ENCODE data around the gene CHD5.
"Not testable (repeated sequence)": the region's sequence is repeated elsewhere in the genome, so short reads cannot be mapped to it uniquely, and the experiment has no call there.

Gene CHD5

GRCh38 chr1:6065093-6065858, 114.8 kb downstream of the CHD5 start:
- DNase-seq (ENCODE audit: low read depth in 3 of 3): no peak

DNA sequence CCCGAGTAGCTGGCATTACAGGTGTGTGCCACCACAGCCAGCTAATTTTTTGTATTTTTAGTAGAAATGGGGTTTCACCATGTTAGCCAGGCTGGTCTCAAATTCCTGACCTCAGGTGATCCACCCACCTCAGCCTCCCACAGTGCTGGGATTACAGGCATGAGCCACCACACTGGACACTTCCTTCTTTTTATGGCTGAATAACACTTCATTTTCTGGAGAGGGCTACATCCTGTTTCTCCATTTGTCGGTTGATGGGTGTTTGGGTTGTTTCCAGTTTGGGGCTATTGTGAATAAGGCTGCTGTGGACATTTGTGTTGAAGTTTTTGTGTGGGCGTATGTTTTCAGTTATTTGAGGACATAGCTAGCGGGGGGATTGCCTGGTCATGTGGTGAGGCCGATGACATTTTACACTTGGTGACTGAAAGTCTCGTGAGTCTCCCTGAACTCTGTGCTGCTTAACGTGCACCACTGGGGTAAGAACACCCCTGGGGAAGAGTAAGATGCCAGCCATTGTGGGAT, 116.5 kb downstream of the CHD5 start:
- DNase-seq (ENCODE audit: low read depth in 3 of 3): not testable (repeated sequence)

- no peak for DNase-seq (ENCODE audit: low read depth in 3 of 3)
These were observed 117.5 kb downstream of the CHD5 start for GRCh38 chr1:6062670-6063069.

DNA sequence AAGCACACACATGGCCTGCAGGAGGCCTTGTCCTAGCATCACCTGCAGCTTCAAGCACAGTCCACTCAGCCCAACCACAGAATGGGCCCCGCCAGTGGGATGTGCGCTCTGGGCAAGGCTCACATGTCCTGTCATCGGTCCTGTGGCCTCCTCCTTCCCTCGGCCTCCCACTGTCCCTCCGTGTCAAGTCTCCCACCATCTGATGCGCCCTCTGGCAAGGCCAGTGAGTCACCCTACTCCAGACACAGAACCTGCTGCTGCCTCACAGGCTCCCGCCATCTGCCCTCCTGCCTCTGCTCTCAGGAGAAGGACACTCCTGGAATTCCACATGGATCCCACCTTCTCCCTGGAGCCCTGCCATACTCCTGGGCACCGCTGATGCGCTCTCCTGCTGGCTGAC, 120.3 kb downstream of the CHD5 start:
- no peak for DNase-seq (ENCODE audit: low read depth in 3 of 3)

DNA sequence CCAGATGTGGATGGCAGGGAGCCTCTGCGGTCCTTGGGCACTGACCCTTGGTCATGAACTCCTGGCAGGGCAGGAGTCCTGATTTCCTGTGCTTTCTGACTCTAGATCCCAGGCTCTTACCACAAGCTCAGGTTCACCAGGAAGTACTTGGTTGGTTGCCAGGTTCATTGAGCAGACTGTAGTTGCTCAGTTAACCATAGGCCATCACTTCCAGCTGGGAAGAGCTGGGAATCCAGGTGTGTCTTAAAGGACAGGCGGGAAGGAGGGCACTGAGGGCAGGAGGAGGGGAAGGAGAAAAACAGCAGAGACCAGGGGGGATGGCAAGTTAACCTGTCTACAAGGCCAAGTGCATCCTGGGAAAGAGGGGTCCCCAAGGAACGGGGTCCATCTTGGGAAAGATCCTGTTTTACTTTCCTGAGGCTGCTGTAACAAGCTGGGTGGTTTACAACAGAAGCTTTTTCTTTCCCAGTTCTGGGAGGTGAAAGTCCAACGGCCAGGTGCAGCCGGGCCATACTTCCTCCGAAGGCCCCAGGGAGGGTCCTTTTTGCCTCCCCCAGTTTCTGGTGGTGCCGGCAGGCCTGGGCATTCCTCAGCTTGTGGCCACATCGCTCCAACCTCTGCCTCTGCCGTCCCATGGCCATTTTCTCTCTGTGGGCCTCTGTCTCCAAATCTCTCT, 122.8 kb downstream of the CHD5 start:
- no peak for DNase-seq (ENCODE audit: low read depth in 3 of 3)

- no peak for DNase-seq (ENCODE audit: low read depth in 3 of 3)
These were observed 123.6 kb downstream of the CHD5 start for GRCh38 chr1:6056572-6056948.

DNA sequence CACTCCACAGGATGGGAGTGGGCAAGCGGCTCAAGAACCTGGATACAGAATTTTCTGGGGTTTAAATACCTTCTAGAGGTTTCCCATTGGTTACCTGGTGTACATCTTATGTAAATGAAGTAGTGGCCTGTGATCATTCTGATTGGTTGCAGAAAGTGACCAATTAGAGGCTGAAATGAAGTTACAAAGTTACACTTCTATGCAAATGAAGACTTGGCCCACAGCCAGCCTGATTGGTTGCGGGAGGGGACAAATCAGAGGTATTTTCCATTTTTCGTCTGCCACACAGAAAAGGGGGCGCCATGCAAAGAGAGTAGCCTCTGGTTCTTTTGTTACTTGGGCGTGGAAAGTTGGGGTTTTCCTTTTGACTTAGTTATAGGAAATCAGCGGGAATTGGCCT, 125.5 kb downstream of the CHD5 start:
- DNase-seq (ENCODE audit: low read depth in 3 of 3): no peak

DNA sequence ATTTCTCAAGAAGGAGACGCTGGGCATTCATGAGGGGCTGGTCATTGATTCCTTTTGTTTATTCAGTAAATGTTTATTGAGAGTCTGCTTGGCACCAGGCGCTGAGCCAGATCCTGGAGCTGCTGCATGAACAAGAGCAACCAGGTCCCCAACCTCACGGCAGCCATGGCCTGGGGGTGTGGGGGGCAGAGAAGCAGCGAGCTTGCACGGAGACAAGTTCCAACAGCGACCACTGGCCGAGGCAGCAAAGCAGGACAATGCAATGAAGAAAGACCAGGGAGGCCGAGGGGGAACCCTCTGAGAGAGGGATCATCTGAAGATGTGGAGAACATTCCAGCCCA, 126.9 kb downstream of the CHD5 start:
- no peak for DNase-seq (ENCODE audit: low read depth in 3 of 3)

- DNase-seq (ENCODE audit: low read depth in 3 of 3): peak in 1 of 3 donors; percentile 11
These were observed 127.4 kb downstream of the CHD5 start for GRCh38 chr1:6052543-6053205.
